H1 (cell line): ENCODE results near the gene PPOX. TPM values are rescaled to one million over a fixed set of nuclear protein-coding genes. Genes with fewer than 3 reads are reported as not detected.

Experiments
- CTCF ChIA-PET: fragments of 300-600 bp; sonication (Branson Sonifier 250); formaldehyde crosslinking; loops from one replicate; lab custom pipeline; 2021; ENCODE audit not compliant: partially characterized antibody; lab: Charles Lee
- POLR2A ChIA-PET: fragments of 300-600 bp; sonication (Branson Sonifier 250); formaldehyde crosslinking; loops from one replicate; lab custom pipeline; 2021; ENCODE audit warnings: inconsistent platforms; ENCODE audit not compliant: partially characterized antibody; lab: Charles Lee
- DNase-seq, 2 experiments: peaks; one replicate each; pipeline versions ENCODE4 v3.0.0 to v3.0.0-alpha.2; 2010 to 2022; ENCODE audit warnings: low spot score in 2 of 2, low read depth in 1 of 2, mixed read lengths in 1 of 2
- FAIRE-seq: peaks from 2 replicates; lab custom pipeline; 2011; peaks lifted over from hg19 to GRCh38; lab: Jason Lieb, UNC
- H2AFZ ChIP-seq: 2 replicates; pipeline ENCODE4 v1.8.1; 2012; ENCODE audit warnings: low read length, inconsistent platforms
- H2AK5ac ChIP-seq: 2 replicates; pipeline ENCODE4 v1.6.1; 2013; ENCODE audit warnings: low read depth, low read length
- H2BK120ac ChIP-seq: replicated peaks from 2 replicates; pipeline ENCODE3; 2013; ENCODE audit warnings: low read depth, low read length, inconsistent platforms
- H2BK12ac ChIP-seq: 2 replicates; pipeline ENCODE4 v1.6.1; 2013; ENCODE audit warnings: low read depth, low read length
- H2BK15ac ChIP-seq: 2 replicates; pipeline ENCODE4 v1.6.1; 2013; ENCODE audit warnings: low read length
- H2BK20ac ChIP-seq: 2 replicates; pipeline ENCODE4 v1.6.1; 2013; ENCODE audit warnings: low read length
- H2BK5ac ChIP-seq: 2 replicates; pipeline ENCODE4 v1.6.1; 2013; ENCODE audit warnings: low read depth, low read length
- H3K14ac ChIP-seq: 2 replicates; pipeline ENCODE4 v1.6.1; 2013; ENCODE audit warnings: inconsistent platforms; ENCODE audit not compliant: insufficient read length
- H3K18ac ChIP-seq: 2 replicates; pipeline ENCODE4 v1.6.1; 2013; ENCODE audit warnings: low read length; ENCODE audit errors: extremely low read depth
- H3K23ac ChIP-seq: 2 replicates; pipeline ENCODE4 v1.6.1; 2013; ENCODE audit warnings: inconsistent platforms; ENCODE audit not compliant: insufficient read length
- H3K23me2 ChIP-seq: 2 replicates; pipeline ENCODE4 v1.6.1; 2013; ENCODE audit warnings: low read depth, low read length
- H3K27ac ChIP-seq: 2 replicates; pipeline ENCODE4 v1.6.1; 2011; ENCODE audit warnings: low read depth, low read length, inconsistent platforms
- H3K27me3 ChIP-seq, 4 experiments: replicated peaks in 1 of 4; 1 replicate in 1 of 4; 2 replicates in 3 of 4; pipeline versions ENCODE4 v1.6.1 to v1.8.1; 2011 to 2013; ENCODE audit warnings: low read length in 3 of 4, mild to moderate bottlenecking in 3 of 4, inconsistent platforms in 2 of 4, mixed read lengths in 2 of 4, moderate library complexity in 1 of 4; ENCODE audit not compliant: control insufficient read depth in 3 of 4, insufficient read depth in 3 of 4; ENCODE audit errors: extremely low read depth in 1 of 4
- H3K36me3 ChIP-seq, 4 experiments: 2 replicates each; pipeline versions ENCODE4 v1.6.1 to v1.8.1; 2011 to 2013; ENCODE audit warnings: mild to moderate bottlenecking in 4 of 4, low read length in 3 of 4, moderate library complexity in 2 of 4, control low read depth in 1 of 4, inconsistent platforms in 1 of 4; ENCODE audit not compliant: insufficient read depth in 4 of 4, control insufficient read depth in 2 of 4
- H3K4ac ChIP-seq: replicated peaks from 2 replicates; pipeline ENCODE3; 2013; ENCODE audit warnings: low read length, low read depth, mixed read lengths, inconsistent platforms; ENCODE audit not compliant: insufficient read length
- H3K4me1 ChIP-seq, 4 experiments: replicated peaks in 1 of 4; 1 replicate in 1 of 4; 2 replicates in 3 of 4; pipeline versions ENCODE4 v1.6.1 to v1.8.1; 2011 to 2013; ENCODE audit warnings: low read length in 3 of 4, inconsistent platforms in 2 of 4, mixed read lengths in 1 of 4; ENCODE audit not compliant: insufficient read depth in 4 of 4, control insufficient read depth in 3 of 4
- H3K4me2 ChIP-seq, 2 experiments: 2 replicates each; pipeline versions ENCODE4 v1.6.1 to v1.8.1; 2011 to 2013; ENCODE audit warnings: low read depth in 2 of 2, low read length in 2 of 2, control low read depth in 1 of 2, inconsistent platforms in 1 of 2, mild to moderate bottlenecking in 1 of 2; ENCODE audit not compliant: insufficient read depth in 1 of 2
- H3K4me3 ChIP-seq, 4 experiments: fragments of 200-600, 300-600 bp in 1 of 4; sonication (generic), shearing (Covaris generic), sonication (Bioruptor Twin) in 1 of 4; 2 replicates each; pipeline versions ENCODE4 v1.5.1 to v1.8.1; 2011 to 2016; ENCODE audit warnings: low read length in 4 of 4, low read depth in 3 of 4, control low read depth in 2 of 4, inconsistent platforms in 2 of 4, mild to moderate bottlenecking in 2 of 4, mixed read lengths in 1 of 4, moderate library complexity in 1 of 4; ENCODE audit not compliant: insufficient read depth in 2 of 4; ENCODE audit errors: extremely low read depth in 1 of 4
- H3K56ac ChIP-seq: replicated peaks from 2 replicates; pipeline ENCODE3; 2013; ENCODE audit warnings: low read depth, mild to moderate bottlenecking, mixed read lengths, low read length, inconsistent platforms; ENCODE audit not compliant: insufficient read length
- H3K79me1 ChIP-seq: 2 replicates; pipeline ENCODE4 v1.6.1; 2013; ENCODE audit warnings: low read depth, low read length, control low read depth
- H3K79me2 ChIP-seq, 2 experiments: 2 replicates each; pipeline versions ENCODE4 v1.6.1 to v1.8.1; 2012 to 2013; ENCODE audit warnings: low read length in 2 of 2, mild to moderate bottlenecking in 2 of 2, inconsistent platforms in 1 of 2; ENCODE audit not compliant: insufficient read depth in 2 of 2, control insufficient read depth in 1 of 2
- H3K9ac ChIP-seq, 4 experiments: replicated peaks in 1 of 4; 1 replicate in 1 of 4; 2 replicates in 3 of 4; pipeline versions ENCODE4 v1.6.1 to v1.8.1; 2011 to 2013; ENCODE audit warnings: low read depth in 3 of 4, low read length in 3 of 4, control low read depth in 2 of 4, mild to moderate bottlenecking in 2 of 4, moderate library complexity in 2 of 4, inconsistent platforms in 1 of 4; ENCODE audit errors: extremely low read depth in 1 of 4
- H3K9me3 ChIP-seq, 2 experiments: 2 replicates each; pipeline versions ENCODE4 v1.6.1 to v1.8.1; 2012 to 2013; ENCODE audit warnings: mild to moderate bottlenecking in 2 of 2, moderate library complexity in 2 of 2, control low read depth in 1 of 2, inconsistent platforms in 1 of 2, low read depth in 1 of 2, low read length in 1 of 2, mixed read lengths in 1 of 2; ENCODE audit not compliant: insufficient read depth in 2 of 2
- H4K20me1 ChIP-seq, 2 experiments: replicated peaks in 1 of 2; 2 replicates each; pipeline versions ENCODE3 to v1.8.1; 2011 to 2013; ENCODE audit warnings: inconsistent platforms in 2 of 2, low read length in 2 of 2, mild to moderate bottlenecking in 1 of 2; ENCODE audit not compliant: insufficient read depth in 2 of 2, control insufficient read depth in 1 of 2
- H4K5ac ChIP-seq: 2 replicates; pipeline ENCODE4 v1.6.1; 2013; ENCODE audit warnings: low read length, low read depth, mixed read lengths, inconsistent platforms; ENCODE audit not compliant: insufficient read length
- H4K8ac ChIP-seq: 2 replicates; pipeline ENCODE4 v1.8.0; 2013; ENCODE audit warnings: mild to moderate bottlenecking, moderate library complexity, low read length, inconsistent platforms; ENCODE audit not compliant: insufficient read depth; ENCODE audit errors: extremely low read depth
- H4K91ac ChIP-seq: replicated peaks from 2 replicates; pipeline ENCODE3; 2013; ENCODE audit warnings: low read length, mixed read lengths, inconsistent platforms; ENCODE audit not compliant: insufficient read length
- MAFK ChIP-seq: IDR thresholded peaks from 2 replicates; pipeline ENCODE4 v1.6.1; 2012; ENCODE audit warnings: low read depth, mild to moderate bottlenecking, improper control_type of control experiment, low read length
- SP4 ChIP-seq: IDR thresholded peaks from 2 replicates; pipeline ENCODE4 v1.6.1; 2012; ENCODE audit warnings: low read length, inconsistent platforms
- WGBS, 2 experiments: shearing (Covaris generic) in 1 of 2; methylation state at CpG; one replicate each; pipeline versions ENCODE4 v1.1.6 to v1.1.7; 2013 to 2015; ENCODE audit warnings: low lambda C conversion rate in 2 of 2, mixed read lengths in 2 of 2, inconsistent platforms in 1 of 2, low coverage in 1 of 2, missing lambda C conversion rate in 1 of 2; ENCODE audit not compliant: insufficient replicate concordance in 2 of 2, insufficient coverage in 1 of 2, insufficient read length in 1 of 2; ENCODE audit errors: extremely low coverage in 1 of 2, missing lambda C conversion rate in 1 of 2; 5-methylcytosine and 5-hydroxymethylcytosine counted together
- polyA plus RNA-seq, 7 experiments: library from polyadenylated mRNA; depleted of rRNA in 3 of 7; stranded (reverse) in 5 of 7; unstranded in 2 of 7; fragments of >200 nt in 5 of 7; fragments of 200-250 nt in 2 of 7; gene quantifications; 1 replicate in 5 of 7; 2 replicates in 1 of 7; 4 replicates in 1 of 7; pipeline versions ENCODE4 v1.2.1 to v1.2.3, GENCODE V29; 2011 to 2013; ENCODE audit warnings: missing spikeins in 2 of 7, mixed read lengths in 2 of 7
- total RNA-seq: library from RNA; stranded (reverse); fragmentation: NEBNext Ultra II Directional; extraction: Animal tissue kit (Norgen Biotek cat#: 25700); gene quantifications from 2 replicates; pipeline ENCODE4 v1.2.1, GENCODE V29; 2021

PPOX gene
- total and polyA plus RNA-seq, 2 of the 8 experiments (the other 6 are each of a cell fraction or from before 2014, with no cell fraction given), result 39.4 to 40.4 TPM

DNA sequence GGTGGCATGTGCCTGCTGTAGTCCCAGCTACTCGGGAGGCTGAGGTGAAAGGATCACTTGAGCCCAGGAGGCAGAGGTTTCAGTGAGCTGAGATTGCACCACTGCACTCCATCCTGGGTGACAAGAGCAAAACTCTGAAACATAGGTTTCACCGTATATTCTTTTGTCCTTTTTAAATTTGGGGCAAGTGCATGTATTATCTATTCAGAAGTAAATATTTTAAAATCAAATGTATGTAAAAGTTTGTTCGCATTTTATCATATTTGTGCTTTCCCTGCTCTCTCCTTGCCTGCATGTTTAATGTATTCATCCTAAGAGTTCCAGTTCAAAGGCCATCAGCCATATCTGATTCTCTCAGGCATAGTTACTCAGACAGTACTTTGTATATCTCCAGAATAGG, 20.4 kb upstream of the PPOX start:
- Histone ChIP-seq H2AK5ac (no peak overlapping the region), H2BK5ac (no peak overlapping the region), H3K23ac (no peak overlapping the region), H3K14ac (no peak overlapping the region), H2BK12ac (no peak overlapping the region), H3K4ac (no peak overlapping the region), H4K91ac (no peak overlapping the region), H3K79me1 (no peaks in the 10 kb centered on the region), H3K56ac (no peak overlapping the region), H4K5ac (no peak overlapping the region), H3K4me3 (no peak overlapping the region), H3K79me2 (no peaks in the 10 kb centered on the region), H3K18ac (no peak overlapping the region), H3K23me2 (no peaks in the 10 kb centered on the region), H3K36me3 (no peaks in the 10 kb centered on the region), H3K27ac (no peak overlapping the region), H3K9me3 (no peaks in the 10 kb centered on the region), H4K8ac (no peak overlapping the region), H3K9ac (no peak overlapping the region), H2AFZ (no peak overlapping the region), H2BK15ac (no peak overlapping the region), H2BK120ac (no peak overlapping the region), H3K27me3 (no peaks in the 10 kb centered on the region), H2BK20ac (no peak overlapping the region), H4K20me1 (no peaks in the 10 kb centered on the region), H3K4me2 (no peak overlapping the region), H3K4me1 (no peaks in the 10 kb centered on the region)
- ChIA-PET CTCF (interaction anchor here (0.6 to 1.3 kb wide), 3 partner anchors 10 to 44 kb away, joined by 3 to 4 read pairs (median 3); partner anchors contain the start of gene PPOX), POLR2A (interaction anchor here (0.7 kb wide), 1 partner anchor 47 kb away, joined by 3 read pairs; no protein-coding TSS in a partner anchor)
- no peak for FAIRE-seq
- DNase-seq, result no peak
- 81% methylated on average over 3 of the region's 3 CpGs; no CpG with 5 or more reads in 1 of the 2 experiments for WGBS, 2 experiments
- no peak for TF ChIP-seq SP4
- TF ChIP-seq MAFK, result no peak
